ENCODE measurements around the gene SLC43A3. TPM values are rescaled to one million over a fixed set of nuclear protein-coding genes. Genes with fewer than 3 reads are reported as not detected.

Gene SLC43A3
- total RNA-seq, 1 donor from 2014 or later, result 66.0 TPM

GRCh38 chr11:57414612-57415212, 12.2 kb downstream of the SLC43A3 start:
- TF ChIP-seq CTCF (conservative IDR thresholded peaks at IDR 0.05; ENCODE audit: low read depth, low read length), result no peak
- no peak overlapping the region for H3K4me3 ChIP-seq (ENCODE audit: low read depth, low read length)
- DNase-seq (ENCODE audit: low read depth), result no peak

- TF ChIP-seq CTCF (conservative IDR thresholded peaks at IDR 0.05; ENCODE audit: low read depth, low read length), result no peak
- H3K4me3 ChIP-seq (ENCODE audit: low read depth, low read length), result no peak overlapping the region
- DNase-seq (ENCODE audit: low read depth), result no peak
Observed at GRCh38 chr11:57413681-57414080, 13.2 kb downstream of the SLC43A3 start.

- TF ChIP-seq CTCF (conservative IDR thresholded peaks at IDR 0.05; ENCODE audit: low read depth, low read length), result no peak
- peak; percentile 59 for DNase-seq (ENCODE audit: low read depth)
- H3K4me3 ChIP-seq (ENCODE audit: low read depth, low read length), result no peak overlapping the region
Observed at GRCh38 chr11:57410287-57410686, 16.6 kb downstream of the SLC43A3 start.

- no peak overlapping the region for H3K4me3 ChIP-seq (ENCODE audit: low read depth, low read length)
- TF ChIP-seq CTCF (conservative IDR thresholded peaks at IDR 0.05; ENCODE audit: low read depth, low read length), result no peak
- no peak for DNase-seq (ENCODE audit: low read depth)
Observed at GRCh38 chr11:57409321-57410100, 17.4 kb downstream of the SLC43A3 start.

- no peak for TF ChIP-seq CTCF (conservative IDR thresholded peaks at IDR 0.05; ENCODE audit: low read depth, low read length)
- DNase-seq (ENCODE audit: low read depth), result no peak
- H3K4me3 ChIP-seq (ENCODE audit: low read depth, low read length), result no peak overlapping the region
Observed at GRCh38 chr11:57408771-57409170, 18.1 kb downstream of the SLC43A3 start.

GRCh38 chr11:57407941-57408475, 18.9 kb downstream of the SLC43A3 start:
- TF ChIP-seq CTCF (conservative IDR thresholded peaks at IDR 0.05; ENCODE audit: low read depth, low read length), result no peak
- no peak overlapping the region for H3K4me3 ChIP-seq (ENCODE audit: low read depth, low read length)
- no peak for DNase-seq (ENCODE audit: low read depth)

All from epithelial cell of proximal tubule (primary cell).